A549 (cell line): ENCODE measurements around the gene PNMA8B. TPM values are rescaled to one million over a fixed set of nuclear protein-coding genes. Genes with fewer than 3 reads are reported as not detected.

Experiments used
- ATAC-seq, 2 experiments: fragments of 200-7000 bp in 1 of 2; fragments of >200 bp in 1 of 2; cut with Nextera tagmentation in 1 of 2; cut with Tn5 transposase in 1 of 2; 3 replicates each; pipeline versions ENCODE4 v1.8.0 to v1.9.1; 2018 to 2020; ENCODE audit warnings: mild to moderate bottlenecking in 1 of 2, moderate library complexity in 1 of 2
- CTCF ChIA-PET: fragments of 300-600 bp; sonication (Branson Sonifier 250); formaldehyde crosslinking; extraction: SDS; loops from one replicate; lab custom pipeline; 2021; ENCODE audit warnings: antibody characterized with exemption, inconsistent platforms; lab: Yijun Ruan, JAX
- POLR2A ChIA-PET: fragments of 350-600 bp; formaldehyde crosslinking; extraction: SDS; loops from one replicate; lab custom pipeline; 2021; ENCODE audit warnings: antibody characterized with exemption, inconsistent platforms; lab: Yijun Ruan, JAX
- DNase-seq, 2 experiments: peaks; one replicate each; pipeline versions ENCODE4 v3.0.0 to v3.0.0-alpha.2; 2011 to 2016; ENCODE audit warnings: low read depth in 1 of 2, low spot score in 1 of 2
- FAIRE-seq: peaks from 2 replicates; lab custom pipeline; 2011; peaks lifted over from hg19 to GRCh38; lab: Jason Lieb, UNC
- H3K27ac ChIP-seq, 2 experiments: fragments of >200 bp; sonication (Bioruptor Twin); formaldehyde crosslinking; 3 replicates each; pipeline ENCODE4 v1.5.1; 2016 to 2017
- H3K4me1 ChIP-seq: fragments of >200 bp; sonication (Bioruptor Twin); formaldehyde crosslinking; 3 replicates; pipeline ENCODE4 v1.6.1; 2016
- H3K4me2 ChIP-seq: fragments of >200 bp; sonication (Bioruptor Twin); formaldehyde crosslinking; 3 replicates; pipeline ENCODE4 v1.6.1; 2016
- H3K4me3 ChIP-seq: fragments of >200 bp; sonication (Bioruptor Twin); formaldehyde crosslinking; 3 replicates; pipeline ENCODE4 v1.5.1; 2016
- H3K9me3 ChIP-seq: fragments of >200 bp; sonication (Bioruptor Twin); formaldehyde crosslinking; 3 replicates; pipeline ENCODE4 v1.6.1; 2016
- BCL3 ChIP-seq: fragments of >200 bp; sonication (Bioruptor Twin); formaldehyde crosslinking; IDR thresholded peaks from 3 replicates; pipeline ENCODE4 v1.6.1; 2016
- BHLHE40 ChIP-seq: IDR thresholded peaks from 2 replicates; pipeline ENCODE4 v1.6.1; 2012; ENCODE audit warnings: low read depth, low read length, inconsistent platforms
- CBX8 ChIP-seq: fragments of 200-600 bp; sonication (generic); IDR thresholded peaks from 2 replicates; pipeline ENCODE4 v1.6.1; 2016
- CHD4 ChIP-seq: fragments of 200-600 bp; sonication (generic); IDR thresholded peaks from 2 replicates; pipeline ENCODE4 v1.6.1; 2016; ENCODE audit warnings: antibody characterized with exemption, mild to moderate bottlenecking, borderline replicate concordance
- EHF ChIP-seq: fragments of 250-450 bp; sonication (Bioruptor Pico); IDR thresholded peaks from 2 replicates; pipeline ENCODE4 v1.5.0; 2020; ENCODE audit warnings: mild to moderate bottlenecking
- EHMT2 ChIP-seq: fragments of 200-600 bp; sonication (generic); IDR thresholded peaks from 2 replicates; pipeline ENCODE4 v1.6.1; 2016; ENCODE audit warnings: antibody characterized with exemption, low read depth, mild to moderate bottlenecking, moderate library complexity
- ELK1 ChIP-seq: fragments of 150-350 bp; IDR thresholded peaks from 2 replicates; pipeline ENCODE4 v1.6.1; 2014; ENCODE audit warnings: low read depth, mild to moderate bottlenecking, low read length
- FOSL2 ChIP-seq, 2 experiments: fragments of 450-650 bp in 1 of 2; fragments of >200 bp in 1 of 2; sonication (Bioruptor Twin) in 1 of 2; formaldehyde crosslinking; IDR thresholded peaks; 2 replicates each; pipeline versions ENCODE4 v1.5.0 to v1.6.1; 2016 to 2020; ENCODE audit warnings: mild to moderate bottlenecking in 1 of 2, moderate library complexity in 1 of 2
- FOXS1 ChIP-seq: fragments of 250-450 bp; sonication (Bioruptor Pico); IDR thresholded peaks from 2 replicates; pipeline ENCODE4 v1.5.0; 2020; ENCODE audit warnings: mild to moderate bottlenecking, moderate library complexity
- HES2 ChIP-seq: fragments of >200 bp; sonication (Bioruptor Twin); formaldehyde crosslinking; IDR thresholded peaks from 2 replicates; pipeline ENCODE4 v1.6.1; 2016
- HOXA7 ChIP-seq: fragments of 250-450 bp; sonication (Bioruptor Pico); IDR thresholded peaks from 2 replicates; pipeline ENCODE4 v1.5.0; 2020; ENCODE audit warnings: mild to moderate bottlenecking, moderate library complexity
- JUNB ChIP-seq: fragments of >200 bp; sonication (Bioruptor Twin); formaldehyde crosslinking; IDR thresholded peaks from 2 replicates; pipeline ENCODE4 v1.6.1; 2016
- MAFK ChIP-seq: fragments of 450-650 bp; IDR thresholded peaks from 2 replicates; pipeline ENCODE4 v1.6.1; 2014; ENCODE audit not compliant: partially characterized antibody
- MAZ ChIP-seq: fragments of 150-350 bp; IDR thresholded peaks from 2 replicates; pipeline ENCODE4 v1.6.1; 2014; ENCODE audit warnings: antibody characterized with exemption, low read depth, low read length, borderline replicate concordance
- NFE2L2 ChIP-seq: fragments of 150-350 bp; conservative IDR thresholded peaks from 2 replicates; pipeline ENCODE4 v1.6.1; 2014; ENCODE audit warnings: low read length
- PHF8 ChIP-seq: fragments of 200-600 bp; sonication (generic); IDR thresholded peaks from 2 replicates; pipeline ENCODE4 v1.6.1; 2016; ENCODE audit warnings: low read depth, mild to moderate bottlenecking, antibody characterized with exemption, moderate library complexity, borderline replicate concordance
- RARB ChIP-seq: fragments of 250-450 bp; sonication (Bioruptor Pico); IDR thresholded peaks from 2 replicates; pipeline ENCODE4 v1.8.0; 2021; ENCODE audit warnings: mild to moderate bottlenecking, moderate library complexity
- RCOR1 ChIP-seq: fragments of 150-350 bp; IDR thresholded peaks from 2 replicates; pipeline ENCODE4 v1.6.1; 2014; ENCODE audit warnings: antibody characterized with exemption, low read length, low read depth
- RFX5 ChIP-seq: fragments of 450-650 bp; IDR thresholded peaks from 2 replicates; pipeline ENCODE4 v1.7.1; 2014; ENCODE audit warnings: antibody characterized with exemption, mild to moderate bottlenecking, moderate library complexity
- RNF2 ChIP-seq: fragments of 200-600 bp; sonication (generic); IDR thresholded peaks from 2 replicates; pipeline ENCODE4 v1.6.1; 2016; ENCODE audit warnings: low read depth, mild to moderate bottlenecking, antibody characterized with exemption, moderate library complexity, borderline replicate concordance
- SREBF2 ChIP-seq: fragments of 450-650 bp; IDR thresholded peaks from 2 replicates; pipeline ENCODE4 v1.6.1; 2014; ENCODE audit warnings: mild to moderate bottlenecking, moderate library complexity
- ZFP36 ChIP-seq: fragments of 450-650 bp; IDR thresholded peaks from 2 replicates; pipeline ENCODE4 v1.6.1; 2014; ENCODE audit warnings: borderline replicate concordance; ENCODE audit not compliant: partially characterized antibody
- ZNF302 ChIP-seq: fragments of 250-450 bp; sonication (Bioruptor Pico); IDR thresholded peaks from 2 replicates; pipeline ENCODE4 v1.9.0; 2021; ENCODE audit warnings: inconsistent platforms, mild to moderate bottlenecking, moderate library complexity
- WGBS: methylation state at CpG from one replicate; pipeline ENCODE4 v1.1.6; 2017; ENCODE audit errors: missing lambda C conversion rate; 5-methylcytosine and 5-hydroxymethylcytosine counted together
- polyA plus RNA-seq, 4 experiments: library from polyadenylated mRNA; depleted of rRNA in 3 of 4; stranded (reverse); fragments of >200 nt; fragmentation: RNase III in 1 of 4; extraction: RNeasy Plus Mini Kit Qiagen cat#74134 plus additional on column Dnase treatment in 1 of 4; gene quantifications; 2 replicates in 3 of 4; 3 replicates in 1 of 4; pipeline ENCODE4 v1.2.3, GENCODE V29; 2011 to 2017
- TF ChIP-seq, protein P1 (sequence below): IDR thresholded peaks from 2 replicates; pipeline ENCODE4 v1.6.1; 2012

Gene PNMA8B
- polyA plus RNA-seq, 2 of the 4 experiments (the other 2 are of a cell fraction) = not detected

- TF ChIP-seq BCL3 (no peak), ZNF302 (no peak), NFE2L2 (no peak), JUNB (no peak), RCOR1 (no peak), SREBF2 (no peak), ELK1 (no peak), ZFP36 (no peak)
Observed at GRCh38 chr19:46469541-46470185, 26.0 kb downstream of the PNMA8B start (continued).

GRCh38 chr19:46466536-46467196 is 29.0 kb downstream of the PNMA8B start:
- Histone ChIP-seq H3K27ac (peak overlapping the region in 1 of 2 experiments; percentile 38; a peak in 2 of 6 replicates), H3K9me3 (no peaks in the 10 kb centered on the region), H3K4me2 (peak overlapping the region; percentile 50), H3K4me3 (no peak overlapping the region), H3K4me1 (peaks cover 17% of the 10 kb centered on the region; the same call in 2 of the 3 replicates)
- CTCF ChIA-PET = interaction anchor here (0.8 to 3.7 kb wide), 9 partner anchors 9 to 71 kb away, joined by 3 to 19 read pairs (median 4); no protein-coding TSS in a partner anchor
- ATAC-seq (peak in 1 of 2 experiments; percentile 39; a peak in 2 of 6 replicates), FAIRE-seq (peak; percentile 93), DNase-seq (no peak)
- WGBS = 43% methylated on average over 15 of the region's 15 CpGs
- POLR2A ChIA-PET = no interaction called here
- TF ChIP-seq NFE2L2 = no peak
- no peak for TF ChIP-seq MAFK
- no peak for TF ChIP-seq FOSL2 (IDR thresholded peaks at IDR 0.05)
- 0 out of 2 replicates have a peak, but pooled peaks have one; percentile 8 for TF ChIP-seq FOSL2 (CRISPR knock-in tag; IDR thresholded peaks at IDR 0.05)
- TF ChIP-seq CBX8 = no peak
- no peak for TF ChIP-seq ELK1

- ATAC-seq (no peak), DNase-seq (no peak), FAIRE-seq (no peak)
- H3K4me2 ChIP-seq = no peak overlapping the region
- H3K9me3 ChIP-seq = no peaks in the 10 kb centered on the region
- 94% methylated on average over 7 of the region's 7 CpGs for WGBS
- ChIA-PET POLR2A (no interaction called here), CTCF (interaction anchor here (0.9 to 3.7 kb wide), 8 partner anchors 8 to 117 kb away, joined by 3 to 19 read pairs (median 4); partner anchors contain the start of gene PPP5C)
- peaks cover 15% of the 10 kb centered on the region; the same call in 2 of the 3 replicates for H3K4me1 ChIP-seq
- no peak overlapping the region for H3K4me3 ChIP-seq
- TF ChIP-seq PHF8 (no peak), EHMT2 (no peak), RARB (CRISPR knock-in tag) (no peak), RFX5 (no peak), FOXS1 (no peak), RNF2 (no peak), BHLHE40 (no peak), HOXA7 (CRISPR knock-in tag) (no peak), CHD4 (no peak), HES2 (no peak), CBX8 (no peak), EHF (CRISPR knock-in tag) (no peak), MAZ (no peak)
- TF ChIP-seq, protein P1, sequence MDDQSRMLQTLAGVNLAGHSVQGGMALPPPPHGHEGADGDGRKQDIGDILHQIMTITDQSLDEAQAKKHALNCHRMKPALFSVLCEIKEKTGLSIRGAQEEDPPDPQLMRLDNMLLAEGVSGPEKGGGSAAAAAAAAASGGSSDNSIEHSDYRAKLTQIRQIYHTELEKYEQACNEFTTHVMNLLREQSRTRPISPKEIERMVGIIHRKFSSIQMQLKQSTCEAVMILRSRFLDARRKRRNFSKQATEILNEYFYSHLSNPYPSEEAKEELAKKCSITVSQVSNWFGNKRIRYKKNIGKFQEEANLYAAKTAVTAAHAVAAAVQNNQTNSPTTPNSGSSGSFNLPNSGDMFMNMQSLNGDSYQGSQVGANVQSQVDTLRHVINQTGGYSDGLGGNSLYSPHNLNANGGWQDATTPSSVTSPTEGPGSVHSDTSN = no peak
- no peak overlapping the region for H3K27ac ChIP-seq
Observed at GRCh38 chr19:46463516-46463915, 32.2 kb downstream of the PNMA8B start.
